C4-2B (cell line): Measurements from ENCODE around the gene PPP2R2C.

ENCODE experiments used
- H3K27ac ChIP-seq: fragments of 450-650 bp; 2 replicates; pipeline ENCODE4 v1.5.1; 2017
- ZFX ChIP-seq: fragments of 450-650 bp; IDR thresholded peaks from 2 replicates; pipeline ENCODE4 v1.6.1; 2017
- TF ChIP-seq, protein P1 (sequence below): fragments of 450-650 bp; conservative IDR thresholded peaks from 2 replicates; pipeline ENCODE4 v1.5.1; 2017; ENCODE audit warnings: mild to moderate bottlenecking

The PPP2R2C gene

DNA sequence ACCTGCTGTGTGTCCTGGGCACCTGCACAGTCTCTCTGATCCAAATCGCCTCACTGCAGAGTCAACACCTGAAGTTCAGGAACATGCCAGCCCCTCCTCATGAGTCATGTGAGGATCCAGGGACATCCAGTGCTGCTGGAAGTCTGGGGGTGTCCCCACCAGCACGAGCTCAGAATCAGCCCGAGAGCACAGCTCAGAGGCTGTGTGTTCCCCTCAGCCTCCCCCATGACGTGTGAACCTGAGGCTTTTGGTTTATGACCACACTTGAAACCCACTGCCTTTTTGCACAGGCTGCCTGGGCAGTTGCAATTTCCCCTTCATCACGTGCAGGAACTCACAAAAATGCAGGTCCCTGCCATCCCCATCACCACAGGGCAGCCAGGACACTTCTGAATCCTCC, 47.1 kb downstream of the PPP2R2C start:
- TF ChIP-seq, protein P1, sequence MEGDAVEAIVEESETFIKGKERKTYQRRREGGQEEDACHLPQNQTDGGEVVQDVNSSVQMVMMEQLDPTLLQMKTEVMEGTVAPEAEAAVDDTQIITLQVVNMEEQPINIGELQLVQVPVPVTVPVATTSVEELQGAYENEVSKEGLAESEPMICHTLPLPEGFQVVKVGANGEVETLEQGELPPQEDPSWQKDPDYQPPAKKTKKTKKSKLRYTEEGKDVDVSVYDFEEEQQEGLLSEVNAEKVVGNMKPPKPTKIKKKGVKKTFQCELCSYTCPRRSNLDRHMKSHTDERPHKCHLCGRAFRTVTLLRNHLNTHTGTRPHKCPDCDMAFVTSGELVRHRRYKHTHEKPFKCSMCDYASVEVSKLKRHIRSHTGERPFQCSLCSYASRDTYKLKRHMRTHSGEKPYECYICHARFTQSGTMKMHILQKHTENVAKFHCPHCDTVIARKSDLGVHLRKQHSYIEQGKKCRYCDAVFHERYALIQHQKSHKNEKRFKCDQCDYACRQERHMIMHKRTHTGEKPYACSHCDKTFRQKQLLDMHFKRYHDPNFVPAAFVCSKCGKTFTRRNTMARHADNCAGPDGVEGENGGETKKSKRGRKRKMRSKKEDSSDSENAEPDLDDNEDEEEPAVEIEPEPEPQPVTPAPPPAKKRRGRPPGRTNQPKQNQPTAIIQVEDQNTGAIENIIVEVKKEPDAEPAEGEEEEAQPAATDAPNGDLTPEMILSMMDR, result no peak
- no peak for TF ChIP-seq ZFX
- no peak overlapping the region for H3K27ac ChIP-seq

- no peak overlapping the region for H3K27ac ChIP-seq
- TF ChIP-seq ZFX, result no peak
Observed at GRCh38 chr4:6424425-6424824, 48.0 kb downstream of the PPP2R2C start.

DNA sequence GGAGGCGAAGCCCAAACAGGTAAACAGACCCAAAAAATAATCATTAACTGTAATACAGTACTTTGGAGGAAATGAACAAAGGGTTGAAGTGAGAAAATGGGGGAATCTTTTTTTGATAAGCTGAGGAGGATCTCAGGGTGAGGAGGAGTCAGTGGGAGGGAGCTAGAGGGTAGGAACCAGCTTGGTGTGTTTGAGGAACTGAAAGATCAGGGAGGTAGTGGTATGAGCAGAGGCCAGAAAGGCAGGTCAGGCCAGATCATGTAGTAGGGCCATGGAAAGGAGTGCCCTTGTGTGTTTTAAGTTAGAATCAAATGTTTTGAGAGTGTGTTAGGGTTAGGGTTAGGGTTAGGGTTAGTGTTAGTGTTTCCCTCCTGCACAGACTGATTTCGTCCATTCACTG, 48.8 kb downstream of the PPP2R2C start:
- TF ChIP-seq, protein P1, result no peak
- TF ChIP-seq ZFX, result no peak
- H3K27ac ChIP-seq, result no peak overlapping the region

DNA sequence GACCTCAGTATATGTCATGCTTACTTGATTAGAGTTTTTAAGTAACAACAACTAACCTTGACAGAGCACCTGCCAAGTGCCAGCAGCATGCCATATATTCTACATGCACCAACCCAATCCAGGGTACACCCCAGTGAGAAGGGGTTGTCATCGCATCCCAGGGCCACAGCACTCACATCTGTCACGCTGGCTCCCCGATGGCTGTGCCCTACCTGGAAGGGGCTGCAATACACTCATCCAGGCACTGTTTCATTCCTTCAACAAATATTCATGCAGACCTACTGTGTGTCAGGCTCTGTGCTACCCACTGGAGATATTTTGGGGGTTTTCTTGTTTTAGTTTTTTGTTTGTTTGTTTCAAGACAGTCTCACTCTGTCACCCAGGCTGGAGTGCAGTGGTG, 49.5 kb downstream of the PPP2R2C start:
- TF ChIP-seq, protein P1, result no peak
- no peak for TF ChIP-seq ZFX
- no peak overlapping the region for H3K27ac ChIP-seq

GRCh38 chr4:6422105-6422504, 50.3 kb downstream of the PPP2R2C start:
- TF ChIP-seq, protein P1, result no peak
- TF ChIP-seq ZFX, result no peak
- no peak overlapping the region for H3K27ac ChIP-seq

- no peak for TF ChIP-seq ZFX
- TF ChIP-seq, protein P1, result no peak
- H3K27ac ChIP-seq, result no peak overlapping the region
Observed at GRCh38 chr4:6421397-6421796, 51.0 kb downstream of the PPP2R2C start.

GRCh38 chr4:6420972-6421371, 51.4 kb downstream of the PPP2R2C start:
- TF ChIP-seq, protein P1, result no peak
- TF ChIP-seq ZFX, result no peak
- H3K27ac ChIP-seq, result no peak overlapping the region

GRCh38 chr4:6420036-6420435, 52.4 kb downstream of the PPP2R2C start:
- no peak overlapping the region for H3K27ac ChIP-seq
- TF ChIP-seq ZFX, result no peak
- TF ChIP-seq, protein P1, result no peak
